SK-N-SH (cell line): ENCODE data around the gene RASL10A. TPM values are rescaled to one million over a fixed set of nuclear protein-coding genes. Genes with fewer than 3 reads are reported as not detected.

Source experiments
- CTCF ChIA-PET: fragments of 300-600, 350-600 bp; formaldehyde crosslinking; extraction: SDS; loops from one replicate; lab custom pipeline; 2021; lab: Yijun Ruan, JAX
- POLR2A ChIA-PET: fragments of 350-600 bp; sonication (Branson Sonifier 250); formaldehyde crosslinking; extraction: SDS; loops from one replicate; lab custom pipeline; 2020; ENCODE audit warnings: antibody characterized with exemption, inconsistent platforms; lab: Yijun Ruan, JAX
- DNase-seq: peaks from one replicate; pipeline ENCODE4 v3.0.0; 2012
- H2AFZ ChIP-seq: fragments of 200-600 bp; sonication (generic); 2 replicates; pipeline ENCODE4 v1.8.1; 2016; ENCODE audit warnings: antibody characterized with exemption, mild to moderate bottlenecking, low read depth
- H3F3A ChIP-seq: fragments of 200-600 bp; sonication (generic); replicated peaks from 2 replicates; pipeline ENCODE3; 2016; ENCODE audit warnings: antibody characterized with exemption, mild to moderate bottlenecking; ENCODE audit not compliant: insufficient read depth
- H3K27ac ChIP-seq, 2 experiments: fragments of 200-500 bp in 1 of 2; fragments of 200-600 bp in 1 of 2; sonication (Bioruptor generic) in 1 of 2; sonication (generic), shearing (Covaris generic) in 1 of 2; 2 replicates each; pipeline versions ENCODE4 v1.5.1 to v1.6.1; 2014 to 2016; ENCODE audit warnings: low read depth in 2 of 2, inconsistent platforms in 1 of 2, low read length in 1 of 2, mild to moderate bottlenecking in 1 of 2, mixed read lengths in 1 of 2
- H3K27me3 ChIP-seq: fragments of 200-600 bp; sonication (generic), shearing (Covaris generic); 2 replicates; pipeline ENCODE4 v1.6.1; 2016; ENCODE audit warnings: mixed run types; ENCODE audit not compliant: insufficient read depth
- H3K36me3 ChIP-seq, 2 experiments: fragments of 200-500 bp in 1 of 2; fragments of 200-600 bp in 1 of 2; sonication (Bioruptor generic) in 1 of 2; sonication (generic) in 1 of 2; replicated peaks in 1 of 2; 2 replicates each; pipeline versions ENCODE3 to v1.5.1; 2014 to 2016; ENCODE audit warnings: low read length in 1 of 2, mild to moderate bottlenecking in 1 of 2; ENCODE audit not compliant: insufficient read depth in 2 of 2, control insufficient read depth in 1 of 2
- H3K4me1 ChIP-seq, 2 experiments: fragments of 200-500 bp in 1 of 2; fragments of 200-600 bp in 1 of 2; sonication (Bioruptor generic) in 1 of 2; sonication (generic), shearing (Covaris generic) in 1 of 2; 2 replicates each; pipeline versions ENCODE4 v1.5.1 to v1.6.1; 2014 to 2016; ENCODE audit warnings: low read depth in 1 of 2, low read length in 1 of 2, mixed run types in 1 of 2; ENCODE audit not compliant: insufficient read depth in 2 of 2, control insufficient read depth in 1 of 2
- H3K4me2 ChIP-seq: fragments of 200-600 bp; sonication (generic), shearing (Covaris generic); 2 replicates; pipeline ENCODE4 v1.6.1; 2017; ENCODE audit warnings: mixed run types
- H3K4me3 ChIP-seq, 2 experiments: fragments of 200-500 bp in 1 of 2; fragments of 200-600 bp in 1 of 2; sonication (Bioruptor generic) in 1 of 2; sonication (generic), shearing (Covaris generic) in 1 of 2; 2 replicates each; pipeline versions ENCODE4 v1.5.1 to v1.8.1; 2014 to 2016; ENCODE audit warnings: low read depth in 2 of 2, inconsistent platforms in 1 of 2, low read length in 1 of 2, mild to moderate bottlenecking in 1 of 2, mixed read lengths in 1 of 2, moderate library complexity in 1 of 2
- H3K79me2 ChIP-seq: fragments of 200-600 bp; sonication (generic); 2 replicates; pipeline ENCODE4 v1.8.1; 2017; ENCODE audit warnings: mild to moderate bottlenecking; ENCODE audit not compliant: insufficient read depth
- H3K9ac ChIP-seq: fragments of 200-600 bp; sonication (generic); 2 replicates; pipeline ENCODE4 v1.6.1; 2017; ENCODE audit warnings: mixed run types
- H3K9me2 ChIP-seq: fragments of 200-600 bp; sonication (generic); 2 replicates; pipeline ENCODE4 v1.6.1; 2017; ENCODE audit warnings: mixed run types
- H3K9me3 ChIP-seq: fragments of 200-600 bp; sonication (generic); 2 replicates; pipeline ENCODE4 v1.6.1; 2017; ENCODE audit warnings: mixed run types, mild to moderate bottlenecking, moderate library complexity
- H4K20me1 ChIP-seq: fragments of 200-600 bp; sonication (generic); 2 replicates; pipeline ENCODE4 v1.6.1; 2017; ENCODE audit warnings: mild to moderate bottlenecking, mixed run types; ENCODE audit not compliant: insufficient read depth
- CTCF ChIP-seq: fragments of 200-600 bp; sonication (generic); IDR thresholded peaks from 2 replicates; pipeline ENCODE4 v1.6.1; 2017; ENCODE audit warnings: antibody characterized with exemption, mild to moderate bottlenecking, moderate library complexity
- ELF1 ChIP-seq: IDR thresholded peaks from 2 replicates; pipeline ENCODE4 v1.4.0; 2012
- EP300 ChIP-seq, 2 experiments: IDR thresholded peaks; 2 replicates each; pipeline versions ENCODE4 v1.4.0 to v1.6.1; 2012; ENCODE audit warnings: borderline replicate concordance in 1 of 2, low read depth in 1 of 2, low read length in 1 of 2
- FOXJ3 ChIP-seq: sonication (generic); formaldehyde crosslinking; IDR thresholded peaks from 2 replicates; pipeline ENCODE4 v1.5.1; 2020; ENCODE audit warnings: mild to moderate bottlenecking, missing genetic modification reagents
- JUND ChIP-seq: IDR thresholded peaks from 2 replicates; pipeline ENCODE4 v1.4.0; 2012
- MEF2A ChIP-seq: IDR thresholded peaks from 2 replicates; pipeline ENCODE4 v1.4.0; 2012; ENCODE audit warnings: low read depth, borderline replicate concordance
- MXI1 ChIP-seq: IDR thresholded peaks from 2 replicates; pipeline ENCODE4 v1.6.1; 2012; ENCODE audit warnings: mild to moderate bottlenecking, low read depth, low read length, improper control_type of control experiment
- NFIC ChIP-seq: IDR thresholded peaks from 2 replicates; pipeline ENCODE4 v1.4.0; 2012; ENCODE audit warnings: borderline replicate concordance
- NRF1 ChIP-seq: IDR thresholded peaks from 2 replicates; pipeline ENCODE4 v1.6.1; 2012; ENCODE audit warnings: low read depth, mild to moderate bottlenecking, low read length
- PBX3 ChIP-seq: IDR thresholded peaks from 2 replicates; pipeline ENCODE4; 2012
- POLR2AphosphoS5 ChIP-seq: IDR thresholded peaks from 2 replicates; pipeline ENCODE4 v1.6.1; 2012; ENCODE audit warnings: low read depth, low read length
- REST ChIP-seq: IDR thresholded peaks from 2 replicates; pipeline ENCODE4 v1.6.1; 2012; ENCODE audit warnings: mild to moderate bottlenecking, low read depth, low read length, moderate library complexity
- RFX5 ChIP-seq: IDR thresholded peaks from 2 replicates; pipeline ENCODE4 v1.6.1; 2012; ENCODE audit warnings: mild to moderate bottlenecking, improper control_type of control experiment, low read length
- SMC3 ChIP-seq: IDR thresholded peaks from 2 replicates; pipeline ENCODE4 v1.6.1; 2012; ENCODE audit warnings: low read depth, low read length, improper control_type of control experiment
- TAF1 ChIP-seq: IDR thresholded peaks from 2 replicates; pipeline ENCODE4 v1.6.1; 2012; ENCODE audit warnings: low read depth, mild to moderate bottlenecking, low read length, moderate library complexity, borderline replicate concordance
- TCF12 ChIP-seq: IDR thresholded peaks from 2 replicates; pipeline ENCODE4 v1.4.0; 2012
- ZBTB33 ChIP-seq: IDR thresholded peaks from 2 replicates; pipeline ENCODE4 v1.4.0; 2012; ENCODE audit warnings: low read depth, borderline replicate concordance
- WGBS: methylation state at CpG from one replicate; pipeline ENCODE4 v1.1.6; 2017; ENCODE audit warnings: low lambda C conversion rate; 5-methylcytosine and 5-hydroxymethylcytosine counted together
- polyA plus RNA-seq, 3 experiments: library from polyadenylated mRNA; depleted of rRNA; stranded (reverse); fragments of >200 nt; gene quantifications; 2 replicates each; pipeline ENCODE4 v1.2.3, GENCODE V29; 2012

The RASL10A gene
- polyA plus RNA-seq, 1 of the 3 experiments (the other 2 are of a cell fraction) = 0.36 TPM

GRCh38 chr22:29351891-29352290 is 36.4 kb upstream of the RASL10A start:
- H3K27me3 ChIP-seq = no peaks in the 10 kb centered on the region
- peaks cover 32 to 86% of the 10 kb centered on the region in 2 experiments for H3K36me3 ChIP-seq
- H3K9me3 ChIP-seq = no peaks in the 10 kb centered on the region
- H3K4me1 ChIP-seq = peaks cover 0 to 5% of the 10 kb centered on the region in 2 experiments; a peak in 1 of 4 replicates
- H3K9ac ChIP-seq = no peak overlapping the region
- H4K20me1 ChIP-seq = no peaks in the 10 kb centered on the region
- H3K27ac ChIP-seq = no peak overlapping the region
- no peak for DNase-seq
- ChIA-PET POLR2A (no interaction called here), CTCF (interaction anchor here (1.2 kb wide), 1 partner anchor 8 kb away, joined by 3 read pairs; no protein-coding TSS in a partner anchor)
- H3F3A ChIP-seq = no peaks in the 10 kb centered on the region
- no peaks in the 10 kb centered on the region for H3K9me2 ChIP-seq
- TF ChIP-seq TAF1 (no peak), TCF12 (no peak), EP300 (IDR thresholded peaks at IDR 0.05; ENCODE audit: borderline replicate concordance in 1 of 2, low read depth in 1 of 2, low read length in 1 of 2) (no peak), ELF1 (no peak), REST (no peak), JUND (no peak)
- no peak overlapping the region for H2AFZ ChIP-seq
- no peak overlapping the region for H3K4me3 ChIP-seq
- no peaks in the 10 kb centered on the region for H3K79me2 ChIP-seq
- 83% methylated on average over 6 of the region's 9 CpGs for WGBS
- no peak overlapping the region for H3K4me2 ChIP-seq

- CTCF ChIA-PET = interaction anchor here (1.2 kb wide), 2 partner anchors 9 to 31 kb away, joined by 3 to 6 read pairs; no protein-coding TSS in a partner anchor
- peaks cover 33 to 87% of the 10 kb centered on the region in 2 experiments for H3K36me3 ChIP-seq
- 98% methylated on average over 6 of the region's 6 CpGs for WGBS
- TF ChIP-seq MXI1 (no peak), MEF2A (no peak), NRF1 (no peak), NFIC (no peak), POLR2AphosphoS5 (no peak), PBX3 (no peak), RFX5 (no peak), ZBTB33 (no peak), ELF1 (no peak), FOXJ3 (no peak), CTCF (no peak), SMC3 (no peak)
These were observed 35.5 kb upstream of the RASL10A start for GRCh38 chr22:29351042-29351441.

More at GRCh38 chr22:29351042-29351441, 35.5 kb upstream of the RASL10A start:
- H3K9me3 ChIP-seq = no peaks in the 10 kb centered on the region
- no peaks in the 10 kb centered on the region for H4K20me1 ChIP-seq
- no peaks in the 10 kb centered on the region for H3F3A ChIP-seq
- no peak overlapping the region for H3K9ac ChIP-seq
- H3K27ac ChIP-seq = no peak overlapping the region
- POLR2A ChIA-PET = no interaction called here
- no peak overlapping the region for H3K4me3 ChIP-seq
- H3K4me2 ChIP-seq = no peak overlapping the region
- no peaks in the 10 kb centered on the region for H3K9me2 ChIP-seq
- no peak overlapping the region for H2AFZ ChIP-seq
- H3K79me2 ChIP-seq = no peaks in the 10 kb centered on the region
- DNase-seq = no peak
- H3K27me3 ChIP-seq = no peaks in the 10 kb centered on the region
- peaks cover 0 to 14% of the 10 kb centered on the region in 2 experiments; a peak in 1 of 4 replicates for H3K4me1 ChIP-seq
